ENCODE measurements around the gene ABCF1.

ABCF1 gene

GRCh38 chr6:30554404-30554803, 16.8 kb upstream of the ABCF1 start:
- FAIRE-seq = no peak
- no peak for DNase-seq (ENCODE audit: insufficient read length, low spot score)
- no peak for TF ChIP-seq POLR2A (IDR thresholded peaks at IDR 0.05; ENCODE audit: low read depth, low read length)

DNA sequence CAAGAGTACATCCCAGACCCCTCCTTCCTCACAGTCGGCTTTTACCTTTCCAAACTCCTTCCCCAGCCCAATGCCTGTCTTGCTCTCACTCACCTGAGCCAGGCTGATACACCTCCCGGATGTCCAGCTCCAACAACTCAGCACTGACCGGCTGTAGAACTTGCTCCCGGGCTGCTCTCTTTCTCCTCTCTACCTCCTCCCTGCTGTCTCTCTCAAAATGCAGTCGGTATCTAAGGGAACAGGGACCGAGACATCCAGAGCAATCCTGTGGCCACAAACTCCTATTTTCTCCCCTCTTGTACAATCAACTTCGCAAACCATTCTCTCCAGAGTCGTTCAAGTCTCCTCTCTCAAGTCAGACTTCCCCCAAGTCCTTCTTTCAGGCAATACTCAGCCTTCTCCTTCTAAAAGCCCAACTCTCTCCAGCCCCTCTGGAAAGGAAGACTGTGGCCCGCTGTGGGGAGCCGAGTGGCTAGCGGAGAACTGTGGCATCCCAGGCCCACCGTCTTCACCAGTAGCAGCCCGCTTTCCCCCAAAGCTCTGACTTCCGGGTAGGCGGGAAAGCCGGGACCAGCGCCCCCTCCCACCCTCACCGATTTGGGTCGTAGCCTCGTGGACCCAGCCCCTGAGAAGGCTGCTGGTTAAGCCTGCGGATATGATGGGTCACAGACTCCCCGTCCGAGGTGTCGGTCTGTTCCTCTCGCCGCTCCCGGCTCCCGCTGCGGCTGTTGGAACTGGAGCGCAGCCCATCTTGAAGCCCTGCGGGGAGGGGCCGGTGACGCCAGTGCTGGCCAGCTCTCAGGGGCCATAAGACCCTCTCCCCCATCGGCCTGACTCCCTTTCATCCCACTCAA, 16.1 kb upstream of the ABCF1 start:
- DNase-seq (ENCODE audit: insufficient read length, low spot score) (no peak), FAIRE-seq (no peak)
- no peak for TF ChIP-seq POLR2A (IDR thresholded peaks at IDR 0.05; ENCODE audit: low read depth, low read length)

- FAIRE-seq = no peak
Measured at GRCh38 chr6:30555816-30556065, 15.5 kb upstream of the ABCF1 start.

DNA sequence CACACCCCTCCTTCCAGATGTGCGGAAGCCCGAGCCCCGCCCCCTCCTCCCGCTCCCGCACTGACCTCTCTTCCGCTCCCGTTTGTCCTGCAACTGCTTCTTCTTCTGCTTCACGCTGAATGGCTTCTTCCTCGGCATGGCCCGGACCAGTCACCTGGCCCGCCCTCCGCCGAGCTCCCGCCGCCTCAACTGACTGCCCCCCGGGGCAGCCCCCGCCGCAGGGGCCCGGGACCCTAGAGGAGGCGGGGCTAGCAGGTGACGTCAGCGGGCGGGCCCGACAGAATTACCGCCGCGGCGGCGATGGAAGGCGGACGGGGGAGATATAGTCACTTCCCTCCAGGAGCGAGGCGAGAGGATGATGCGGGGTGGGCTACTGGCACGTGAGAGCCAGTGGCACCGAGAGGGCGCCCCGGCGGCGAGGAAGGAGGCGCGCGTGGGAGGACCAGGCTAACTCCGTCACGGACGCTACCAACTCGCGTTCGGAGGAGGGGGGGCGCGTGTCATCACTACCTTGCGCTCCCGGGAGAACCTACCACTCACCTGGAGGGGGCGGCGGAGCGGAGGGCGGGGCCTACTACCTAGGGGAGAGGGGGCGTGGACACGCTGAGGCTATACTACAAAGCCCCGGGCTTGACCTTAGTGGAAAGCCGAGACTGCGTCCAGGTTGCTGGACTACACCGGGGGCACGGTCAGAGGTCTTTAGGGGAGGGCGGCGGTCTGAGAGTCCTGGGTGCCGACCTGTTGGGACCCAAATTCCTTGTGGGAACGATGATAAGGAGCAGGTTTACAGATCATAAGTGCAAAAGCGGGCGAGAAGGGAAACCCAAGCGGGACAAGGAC, 15.0 kb upstream of the ABCF1 start, which contains the start of gene GNL1:
TSS of gene GNL1 (minus strand) at position 424 of the 840 bp plus-strand sequence. CDS start at position 138, 286 bp downstream.
- DNase-seq (ENCODE audit: insufficient read length, low spot score) (peak; percentile 68), FAIRE-seq (no peak)
- TF ChIP-seq POLR2A (IDR thresholded peaks at IDR 0.05; ENCODE audit: low read depth, low read length) = peak; percentile 32

More at GRCh38 chr6:30555816-30556065, 15.5 kb upstream of the ABCF1 start:
- DNase-seq (ENCODE audit: insufficient read length, low spot score) = no peak
- no peak for TF ChIP-seq POLR2A (IDR thresholded peaks at IDR 0.05; ENCODE audit: low read depth, low read length)

DNA sequence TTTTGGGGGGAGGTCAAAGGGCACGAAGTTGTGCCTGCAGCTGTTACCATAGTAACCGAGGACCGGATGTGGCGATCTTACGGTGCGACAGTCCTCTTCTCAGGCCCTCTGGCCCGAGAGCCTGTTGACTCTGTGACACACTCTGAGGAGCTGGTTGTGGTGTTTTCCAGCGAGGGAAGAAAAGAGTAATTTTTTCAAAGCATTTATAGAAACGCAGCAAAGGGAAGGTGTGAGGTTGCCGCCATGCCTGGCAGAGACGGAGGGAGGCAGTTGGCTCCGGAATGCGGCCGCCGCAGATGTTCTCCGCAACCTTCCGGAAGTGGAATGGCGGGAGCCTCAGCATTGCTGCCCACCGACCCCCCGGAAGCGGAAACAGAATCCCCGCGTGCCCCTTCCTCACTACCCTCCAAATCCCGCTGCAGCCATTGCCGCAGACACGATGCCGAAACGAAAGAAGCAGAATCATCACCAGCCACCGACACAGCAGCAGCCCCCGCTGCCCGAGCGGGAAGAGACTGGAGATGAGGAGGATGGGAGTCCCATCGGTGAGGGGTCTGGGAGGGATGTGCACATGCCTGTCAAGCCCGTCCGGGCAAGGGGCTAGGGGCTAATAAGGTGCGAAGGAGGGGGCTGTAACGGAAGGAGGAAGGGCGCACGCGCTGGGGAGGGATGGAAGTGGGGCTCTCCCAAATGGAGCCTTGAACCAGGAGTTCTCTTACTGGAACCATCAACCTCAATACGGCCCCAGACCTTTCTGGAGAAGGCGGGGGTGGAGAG, 14.1 kb upstream of the ABCF1 start, which contains the start of gene PRR3:
TSS of gene PRR3 (plus strand) at position 390 of the 777 bp plus-strand sequence. CDS start at position 440, 50 bp downstream.
- DNase-seq (ENCODE audit: insufficient read length, low spot score) (peak; percentile 68), FAIRE-seq (peak; percentile 6)
- peak; percentile 35; the same call in 1 of the 2 replicates for TF ChIP-seq POLR2A (IDR thresholded peaks at IDR 0.05; ENCODE audit: low read depth, low read length)

DNA sequence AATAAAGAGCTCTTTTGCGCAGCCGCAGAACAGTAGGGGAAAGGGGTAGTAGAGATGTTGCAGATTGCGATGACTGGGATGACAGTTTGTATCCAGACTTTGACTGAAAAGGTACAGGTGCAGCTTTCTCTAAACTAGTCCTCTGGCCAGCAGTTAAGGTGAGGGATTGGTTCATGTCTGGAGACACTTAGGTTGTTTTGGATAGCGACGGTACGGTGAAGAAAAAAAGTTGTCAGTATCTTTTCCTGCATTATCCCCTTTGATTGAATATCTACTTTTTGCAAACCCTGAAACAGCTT, 13.6 kb upstream of the ABCF1 start:
- DNase-seq (ENCODE audit: insufficient read length, low spot score) (no peak), FAIRE-seq (no peak)
- TF ChIP-seq POLR2A (IDR thresholded peaks at IDR 0.05; ENCODE audit: low read depth, low read length) = no peak

DNA sequence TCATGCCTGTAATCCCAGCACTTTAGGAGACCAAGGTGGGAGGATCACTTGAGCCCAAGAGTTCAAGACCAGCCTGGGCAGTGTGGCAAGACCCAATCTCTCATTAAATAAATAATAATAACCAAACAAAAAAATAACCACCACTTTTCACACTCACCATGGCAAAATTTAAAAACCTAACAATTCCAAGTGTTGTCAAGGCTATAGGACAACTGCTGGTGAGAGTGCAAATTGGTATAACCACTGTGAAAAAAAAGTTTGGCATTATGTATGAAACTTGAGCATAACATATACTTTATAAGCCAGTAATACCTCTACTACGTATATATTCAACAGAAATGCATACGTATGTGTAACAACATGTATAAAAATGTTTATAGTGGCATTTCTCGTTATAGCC, 10.3 kb upstream of the ABCF1 start:
- no peak for DNase-seq (ENCODE audit: insufficient read length, low spot score)
- no peak for TF ChIP-seq POLR2A (IDR thresholded peaks at IDR 0.05; ENCODE audit: low read depth, low read length)
- no peak for FAIRE-seq

DNA sequence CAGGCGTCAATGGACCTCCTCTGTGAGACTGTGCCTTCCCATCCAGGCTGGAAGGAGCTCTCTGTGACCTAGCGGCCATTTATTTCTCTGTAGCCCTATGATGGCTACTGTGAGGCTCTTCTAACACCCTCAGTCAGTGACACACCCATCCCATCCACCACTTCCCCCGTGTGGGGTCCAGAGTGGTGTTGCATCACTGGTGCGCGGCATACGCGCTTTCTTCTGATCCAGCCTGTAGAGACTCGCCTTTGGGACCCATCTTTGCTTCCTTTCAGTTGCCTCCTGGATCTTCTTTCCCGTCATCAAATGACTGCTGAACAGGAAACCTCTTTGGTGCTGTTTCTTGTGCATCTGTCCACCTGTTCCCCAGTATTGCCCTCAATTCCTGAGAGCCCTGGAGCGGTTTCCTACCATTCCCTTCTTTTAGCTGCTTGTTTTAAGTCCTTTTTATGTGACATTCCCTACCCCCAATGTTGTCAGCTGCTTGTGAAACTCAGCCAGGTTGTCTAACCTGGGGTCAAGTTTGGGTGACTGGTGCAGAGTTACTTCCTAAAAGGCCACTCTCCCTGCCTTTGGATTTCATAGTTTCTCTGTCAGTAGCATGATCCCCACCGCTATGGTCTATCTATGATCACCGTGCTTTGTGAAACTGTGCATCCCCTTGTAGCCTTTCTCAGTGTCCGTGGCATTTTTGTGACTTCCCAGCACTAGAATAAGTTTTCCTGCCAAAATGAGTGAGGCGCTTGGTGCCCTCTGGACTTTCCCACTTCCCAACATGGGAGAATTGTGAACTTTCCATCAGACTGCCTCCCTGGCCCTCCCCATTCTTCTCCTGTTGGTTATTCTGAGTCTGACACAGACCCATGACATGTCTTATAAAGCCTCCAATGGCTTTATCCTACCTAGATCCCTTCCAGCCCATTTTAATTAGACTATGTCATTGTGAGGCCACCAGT, 8.5 kb upstream of the ABCF1 start:
- no peak for FAIRE-seq
- no peak for DNase-seq (ENCODE audit: insufficient read length, low spot score)
- no peak for TF ChIP-seq POLR2A (IDR thresholded peaks at IDR 0.05; ENCODE audit: low read depth, low read length)

- no peak for TF ChIP-seq POLR2A (IDR thresholded peaks at IDR 0.05; ENCODE audit: low read depth, low read length)
- no peak for FAIRE-seq
Measured at GRCh38 chr6:30564114-30564513, 7.1 kb upstream of the ABCF1 start.

GRCh38 chr6:30565772-30566171, 5.5 kb upstream of the ABCF1 start:
- FAIRE-seq = no peak
- no peak for TF ChIP-seq POLR2A (IDR thresholded peaks at IDR 0.05; ENCODE audit: low read depth, low read length)
- no peak for DNase-seq (ENCODE audit: insufficient read length, low spot score)

More at GRCh38 chr6:30564114-30564513, 7.1 kb upstream of the ABCF1 start:
- DNase-seq (ENCODE audit: insufficient read length, low spot score) = no peak

DNA sequence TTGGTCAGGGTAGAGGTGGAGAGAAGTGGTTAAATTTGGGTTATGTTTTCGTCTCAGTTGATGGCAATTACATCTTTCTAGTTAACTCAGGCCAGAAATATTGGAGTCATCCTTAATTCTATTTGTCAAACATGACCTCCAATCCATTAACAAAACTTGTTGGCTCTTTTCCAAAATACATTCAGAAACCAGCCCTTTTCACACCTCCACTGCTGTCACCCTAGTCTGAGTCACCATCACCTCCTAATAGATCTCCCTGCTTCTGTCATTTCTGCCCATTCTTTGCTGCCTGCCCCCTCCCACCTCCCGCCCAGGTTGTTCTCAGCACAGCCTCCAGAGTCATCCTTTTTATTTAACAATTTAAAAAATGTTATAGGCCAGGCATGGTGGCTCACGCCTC, 3.0 kb upstream of the ABCF1 start:
- FAIRE-seq = no peak
- TF ChIP-seq POLR2A (IDR thresholded peaks at IDR 0.05; ENCODE audit: low read depth, low read length) = no peak
- no peak for DNase-seq (ENCODE audit: insufficient read length, low spot score)

GRCh38 chr6:30570263-30570662, 979 bp upstream of the ABCF1 start:
- no peak for TF ChIP-seq POLR2A (IDR thresholded peaks at IDR 0.05; ENCODE audit: low read depth, low read length)
- FAIRE-seq = no peak
- DNase-seq (ENCODE audit: insufficient read length, low spot score) = no peak

GRCh38 chr6:30570740-30571074, 535 bp upstream of the ABCF1 start:
- DNase-seq (ENCODE audit: insufficient read length, low spot score) (no peak), FAIRE-seq (no peak)
- TF ChIP-seq POLR2A (IDR thresholded peaks at IDR 0.05; ENCODE audit: low read depth, low read length) = no peak

Data from H54 (cell line).